Measurements from ENCODE around the gene ZNF469. TPM values are rescaled to one million over a fixed set of nuclear protein-coding genes. Genes with fewer than 3 reads are reported as not detected.

The ZNF469 gene
- total and polyA plus RNA-seq, 4 experiments from 2014 or later, result 0.01 to 0.64 (median 0.61) TPM; not detected in 1

DNA sequence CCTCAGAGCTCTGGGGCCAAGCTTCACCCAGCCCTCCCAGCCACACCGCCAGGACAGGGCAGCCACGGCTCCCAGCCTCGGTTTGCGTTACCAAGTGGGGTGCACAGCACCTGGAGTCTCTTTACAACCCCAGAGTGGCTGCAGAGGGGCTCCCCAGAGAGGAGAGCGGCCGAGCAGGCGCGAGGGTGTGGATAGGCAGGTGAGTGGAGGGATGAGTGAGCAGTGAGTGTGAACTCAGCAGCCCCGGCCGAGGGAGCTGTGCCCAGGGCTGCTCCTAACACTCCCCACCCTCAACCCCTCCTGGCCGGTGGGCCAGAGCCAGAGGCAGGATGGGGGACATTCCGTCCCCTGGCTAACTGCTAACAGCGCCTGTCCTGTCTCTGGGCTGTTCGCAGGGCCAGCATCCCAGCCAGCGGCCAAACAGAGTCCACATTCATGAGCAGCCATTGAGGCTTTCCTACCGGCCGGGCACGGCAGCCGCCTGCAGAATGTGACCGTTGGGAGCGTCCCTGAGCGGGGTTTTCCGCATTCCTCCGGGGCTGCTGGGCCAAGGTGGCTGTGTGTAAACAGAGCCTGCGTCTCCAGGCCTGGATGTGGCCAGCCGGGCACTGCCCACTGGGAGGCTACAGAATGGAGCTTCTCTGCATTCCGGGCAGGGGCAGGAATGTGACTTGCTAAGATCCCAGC is 5.3 kb downstream of the ZNF469 start:
- Histone ChIP-seq H3K4me1 (ENCODE audit: insufficient read depth, low read length) (peaks cover 6% of the 10 kb centered on the region), H3K36me3 (ENCODE audit: insufficient read depth, low read length) (no peaks in the 10 kb centered on the region), H3K27ac (ENCODE audit: low read depth, low read length) (no peak overlapping the region), H3K9me3 (ENCODE audit: control insufficient read depth in 1 of 2, low read length in 2 of 2) (no peaks in the 10 kb centered on the region), H3K27me3 (ENCODE audit: insufficient read depth, low read length) (peaks cover 8% of the 10 kb centered on the region), H3K4me3 (ENCODE audit: low read length in 2 of 2) (no peak overlapping the region)
- no peak for DNase-seq
- no peak overlapping the region for H3K4me3 Mint-ChIP-seq
- H3K27ac Mint-ChIP-seq, result no peak overlapping the region
- no peaks in the 10 kb centered on the region for H3K36me3 Mint-ChIP-seq
- H3K27me3 Mint-ChIP-seq, result peaks cover 22 to 36% of the 10 kb centered on the region in 2 donors
- CTCF ChIA-PET (ENCODE audit: partially characterized antibody), result no interaction called here
- intact Hi-C loops (cut with micrococcal nuclease), result no loop called here
- no peaks in the 10 kb centered on the region for H3K9me3 Mint-ChIP-seq
- POLR2A ChIA-PET (ENCODE audit: partially characterized antibody), result no interaction called here
- H3K4me1 Mint-ChIP-seq, result peaks cover 0 to 3% (median under 1%) of the 10 kb centered on the region in 4 donors

- intact Hi-C loops (cut with micrococcal nuclease), result no loop called here
- peaks cover under 1% of the 10 kb centered on the region for H3K4me1 ChIP-seq (ENCODE audit: insufficient read depth, low read length)
- Mint-ChIP-seq H3K36me3 (no peaks in the 10 kb centered on the region), H3K4me1 (peaks cover 0 to 3% (median 0%) of the 10 kb centered on the region in 4 donors), H3K4me3 (no peak overlapping the region), H3K27ac (no peak overlapping the region), H3K9me3 (no peaks in the 10 kb centered on the region), H3K27me3 (peaks cover 19 to 36% of the 10 kb centered on the region in 2 donors)
- peaks cover 8% of the 10 kb centered on the region for H3K27me3 ChIP-seq (ENCODE audit: insufficient read depth, low read length)
- POLR2A ChIA-PET (ENCODE audit: partially characterized antibody), result no interaction called here
- no peaks in the 10 kb centered on the region for H3K36me3 ChIP-seq (ENCODE audit: insufficient read depth, low read length)
- no peak overlapping the region for H3K27ac ChIP-seq (ENCODE audit: low read depth, low read length)
- no peak for DNase-seq
- H3K9me3 ChIP-seq (ENCODE audit: control insufficient read depth in 1 of 2, low read length in 2 of 2), result no peaks in the 10 kb centered on the region
- CTCF ChIA-PET (ENCODE audit: partially characterized antibody), result no interaction called here
- no peak overlapping the region for H3K4me3 ChIP-seq (ENCODE audit: low read length in 2 of 2)
These were observed 6.4 kb downstream of the ZNF469 start for GRCh38 chr16:88389191-88389590.

- no peak for DNase-seq
- no peaks in the 10 kb centered on the region for H3K9me3 ChIP-seq (ENCODE audit: control insufficient read depth in 1 of 2, low read length in 2 of 2)
- ChIA-PET POLR2A (ENCODE audit: partially characterized antibody) (no interaction called here), CTCF (ENCODE audit: partially characterized antibody) (no interaction called here)
- Mint-ChIP-seq H3K9me3 (no peaks in the 10 kb centered on the region), H3K4me1 (peaks cover 0 to 3% (median 0%) of the 10 kb centered on the region in 4 donors), H3K36me3 (no peaks in the 10 kb centered on the region), H3K4me3 (no peak overlapping the region), H3K27ac (no peak overlapping the region), H3K27me3 (peaks cover 15 to 33% of the 10 kb centered on the region in 2 donors)
- intact Hi-C loops (cut with micrococcal nuclease), result no loop called here
- no peaks in the 10 kb centered on the region for H3K4me1 ChIP-seq (ENCODE audit: insufficient read depth, low read length)
- no peak overlapping the region for H3K27ac ChIP-seq (ENCODE audit: low read depth, low read length)
- no peak overlapping the region for H3K4me3 ChIP-seq (ENCODE audit: low read length in 2 of 2)
- H3K27me3 ChIP-seq (ENCODE audit: insufficient read depth, low read length), result peaks cover 8% of the 10 kb centered on the region
- H3K36me3 ChIP-seq (ENCODE audit: insufficient read depth, low read length), result no peaks in the 10 kb centered on the region
These were observed 6.9 kb downstream of the ZNF469 start for GRCh38 chr16:88389621-88390160.

- Histone ChIP-seq H3K27ac (ENCODE audit: low read depth, low read length) (no peak overlapping the region), H3K4me1 (ENCODE audit: insufficient read depth, low read length) (no peaks in the 10 kb centered on the region), H3K4me3 (ENCODE audit: low read length in 2 of 2) (no peak overlapping the region), H3K27me3 (ENCODE audit: insufficient read depth, low read length) (peaks cover 4% of the 10 kb centered on the region), H3K9me3 (ENCODE audit: control insufficient read depth in 1 of 2, low read length in 2 of 2) (no peaks in the 10 kb centered on the region), H3K36me3 (ENCODE audit: insufficient read depth, low read length) (no peaks in the 10 kb centered on the region)
- POLR2A ChIA-PET (ENCODE audit: partially characterized antibody), result no interaction called here
- DNase-seq, result no peak
- CTCF ChIA-PET (ENCODE audit: partially characterized antibody), result no interaction called here
- intact Hi-C loops (cut with micrococcal nuclease), result no loop called here
- H3K27ac Mint-ChIP-seq, result no peak overlapping the region
- H3K4me3 Mint-ChIP-seq, result no peak overlapping the region
- no peaks in the 10 kb centered on the region for H3K9me3 Mint-ChIP-seq
- H3K27me3 Mint-ChIP-seq, result peaks cover 10 to 27% of the 10 kb centered on the region in 2 donors
- H3K4me1 Mint-ChIP-seq, result no peaks in the 10 kb centered on the region
- H3K36me3 Mint-ChIP-seq, result no peaks in the 10 kb centered on the region
These were observed 7.5 kb downstream of the ZNF469 start for GRCh38 chr16:88390265-88390664.

DNA sequence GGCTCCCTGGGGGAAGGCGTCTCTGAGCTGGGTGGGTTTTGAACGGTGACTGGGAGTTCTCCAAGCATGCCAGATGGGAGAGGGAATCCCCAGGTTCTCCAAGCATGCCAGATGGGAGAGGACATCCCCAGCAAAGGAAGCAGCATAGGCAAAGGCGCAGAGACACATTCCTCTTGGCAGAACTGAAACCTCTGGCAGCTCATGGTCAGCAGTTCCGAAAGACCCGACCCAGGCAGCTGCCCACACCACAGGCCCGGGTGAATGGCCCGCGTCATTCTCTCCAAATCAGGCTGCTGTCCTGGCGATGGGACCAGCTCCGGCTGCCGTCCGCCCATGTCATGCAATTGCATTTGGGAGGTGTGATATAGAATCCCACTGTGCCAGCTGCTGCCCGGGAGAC is 8.0 kb downstream of the ZNF469 start:
- intact Hi-C loops (cut with micrococcal nuclease), result no loop called here
- Histone ChIP-seq H3K4me1 (ENCODE audit: insufficient read depth, low read length) (no peaks in the 10 kb centered on the region), H3K36me3 (ENCODE audit: insufficient read depth, low read length) (no peaks in the 10 kb centered on the region), H3K9me3 (ENCODE audit: control insufficient read depth in 1 of 2, low read length in 2 of 2) (no peaks in the 10 kb centered on the region), H3K27ac (ENCODE audit: low read depth, low read length) (no peak overlapping the region), H3K4me3 (ENCODE audit: low read length in 2 of 2) (no peak overlapping the region), H3K27me3 (ENCODE audit: insufficient read depth, low read length) (peaks cover under 1% of the 10 kb centered on the region)
- DNase-seq, result no peak
- no peak overlapping the region for H3K4me3 Mint-ChIP-seq
- H3K27ac Mint-ChIP-seq, result no peak overlapping the region
- no peaks in the 10 kb centered on the region for H3K9me3 Mint-ChIP-seq
- H3K4me1 Mint-ChIP-seq, result no peaks in the 10 kb centered on the region
- CTCF ChIA-PET (ENCODE audit: partially characterized antibody), result no interaction called here
- POLR2A ChIA-PET (ENCODE audit: partially characterized antibody), result no interaction called here
- no peaks in the 10 kb centered on the region for H3K36me3 Mint-ChIP-seq
- peaks cover 7 to 25% of the 10 kb centered on the region in 2 donors for H3K27me3 Mint-ChIP-seq

DNA sequence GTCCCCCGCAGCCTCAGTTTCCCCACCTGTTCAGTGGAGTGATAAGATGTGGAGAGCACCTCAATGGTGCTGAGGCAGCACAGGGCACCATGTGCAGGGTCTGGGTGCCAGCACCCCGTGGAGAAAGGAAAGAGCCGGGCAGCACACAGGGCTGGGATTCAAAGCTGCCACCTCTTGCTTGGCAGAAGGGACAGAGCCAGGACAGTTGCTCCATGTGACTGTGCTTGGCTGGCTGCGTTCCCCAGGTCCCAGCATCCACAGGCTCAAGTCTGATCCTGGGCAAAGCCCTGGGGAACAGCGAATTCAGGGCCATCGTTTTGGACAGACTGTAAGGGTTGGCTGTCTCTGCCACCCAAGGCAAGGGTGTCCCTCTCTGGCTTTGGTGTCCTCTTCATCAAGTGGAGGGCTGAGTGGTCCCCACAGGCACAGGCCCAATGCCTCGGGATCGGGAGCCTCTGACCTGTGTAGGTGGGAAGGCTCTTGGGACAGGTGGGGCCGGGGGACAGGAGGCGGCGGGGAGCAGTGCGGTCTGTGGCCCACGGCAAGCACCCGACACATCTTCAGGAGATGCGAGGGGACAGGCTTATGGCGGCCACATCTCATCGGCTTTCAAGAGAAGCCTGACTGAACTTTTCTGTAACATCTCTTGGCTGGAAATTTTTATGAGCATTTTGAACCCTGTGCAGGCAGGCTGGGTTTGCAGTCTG is 8.5 kb downstream of the ZNF469 start:
- H3K4me3 Mint-ChIP-seq, result no peak overlapping the region
- no peak overlapping the region for H3K27ac Mint-ChIP-seq
- POLR2A ChIA-PET (ENCODE audit: partially characterized antibody), result no interaction called here
- intact Hi-C loops (cut with micrococcal nuclease), result no loop called here
- H3K36me3 Mint-ChIP-seq, result no peaks in the 10 kb centered on the region
- H3K36me3 ChIP-seq (ENCODE audit: insufficient read depth, low read length), result no peaks in the 10 kb centered on the region
- no peaks in the 10 kb centered on the region for H3K27me3 ChIP-seq (ENCODE audit: insufficient read depth, low read length)
- H3K9me3 Mint-ChIP-seq, result no peaks in the 10 kb centered on the region
- no peak for DNase-seq
- no peak overlapping the region for H3K27ac ChIP-seq (ENCODE audit: low read depth, low read length)
- no peaks in the 10 kb centered on the region for H3K9me3 ChIP-seq (ENCODE audit: control insufficient read depth in 1 of 2, low read length in 2 of 2)
- H3K27me3 Mint-ChIP-seq, result peaks cover 5 to 22% of the 10 kb centered on the region in 2 donors
- H3K4me3 ChIP-seq (ENCODE audit: low read length in 2 of 2), result no peak overlapping the region
- no peaks in the 10 kb centered on the region for H3K4me1 Mint-ChIP-seq
- no peaks in the 10 kb centered on the region for H3K4me1 ChIP-seq (ENCODE audit: insufficient read depth, low read length)
- CTCF ChIA-PET (ENCODE audit: partially characterized antibody), result no interaction called here

DNA sequence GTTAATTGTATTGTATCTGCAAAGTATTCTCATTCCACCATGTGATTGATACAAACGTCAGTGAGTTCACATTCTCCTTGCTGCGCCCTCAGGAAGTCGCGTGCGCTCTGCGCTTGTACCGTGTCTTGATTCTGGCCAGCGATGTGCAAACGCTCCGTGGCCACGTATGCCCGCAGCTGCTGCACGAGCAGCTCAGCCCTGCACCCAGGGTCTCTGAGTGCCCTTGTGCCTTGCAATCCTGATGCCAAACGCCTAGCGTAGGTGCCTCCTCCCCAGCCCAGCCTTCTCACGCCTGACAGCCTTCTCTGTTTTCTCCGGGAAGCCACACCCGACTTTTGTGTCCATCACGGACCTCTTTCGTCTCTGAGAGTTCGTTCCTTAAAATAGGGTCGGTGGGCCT is 9.4 kb downstream of the ZNF469 start:
- Mint-ChIP-seq H3K27ac (no peak overlapping the region), H3K27me3 (peaks cover 2 to 18% of the 10 kb centered on the region in 2 donors), H3K9me3 (no peaks in the 10 kb centered on the region), H3K4me3 (no peak overlapping the region), H3K36me3 (no peaks in the 10 kb centered on the region), H3K4me1 (no peaks in the 10 kb centered on the region)
- ChIA-PET CTCF (ENCODE audit: partially characterized antibody) (no interaction called here), POLR2A (ENCODE audit: partially characterized antibody) (no interaction called here)
- H3K9me3 ChIP-seq (ENCODE audit: control insufficient read depth in 1 of 2, low read length in 2 of 2), result no peaks in the 10 kb centered on the region
- no peaks in the 10 kb centered on the region for H3K4me1 ChIP-seq (ENCODE audit: insufficient read depth, low read length)
- no peak overlapping the region for H3K4me3 ChIP-seq (ENCODE audit: low read length in 2 of 2)
- intact Hi-C loops (cut with micrococcal nuclease), result no loop called here
- no peaks in the 10 kb centered on the region for H3K27me3 ChIP-seq (ENCODE audit: insufficient read depth, low read length)
- no peak overlapping the region for H3K27ac ChIP-seq (ENCODE audit: low read depth, low read length)
- no peak for DNase-seq
- no peaks in the 10 kb centered on the region for H3K36me3 ChIP-seq (ENCODE audit: insufficient read depth, low read length)
